ENCODE data around the gene CTBP2. TPM values are rescaled to one million over a fixed set of nuclear protein-coding genes. Genes with fewer than 3 reads are reported as not detected.

The CTBP2 gene
- total RNA-seq, 1 experiment from 2014 or later: 212 TPM

DNA sequence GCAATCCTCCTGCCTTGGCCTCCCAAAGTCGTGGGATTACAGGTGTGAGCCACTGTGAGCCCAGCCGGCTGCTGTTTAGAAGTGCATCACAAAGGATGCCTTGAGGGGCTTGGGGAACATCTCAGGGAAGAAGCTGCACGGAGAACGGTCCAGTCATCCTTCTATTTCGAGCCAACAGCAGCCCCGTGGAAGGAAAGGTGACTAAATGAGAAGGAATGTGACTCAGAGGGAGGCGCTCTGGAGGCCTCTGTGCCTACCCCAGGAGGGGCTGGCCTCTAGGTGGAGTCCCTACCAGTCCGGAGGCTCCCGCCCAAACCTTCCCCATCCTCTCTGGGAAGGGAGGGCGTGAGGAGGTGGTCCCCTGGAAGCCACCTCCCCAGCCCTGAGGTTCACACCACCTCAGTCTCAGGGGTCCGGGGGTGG lies 76.2 kb downstream of the CTBP2 start:
- Histone ChIP-seq H3K4me2 (ENCODE audit: insufficient read depth, insufficient read length, low read length) (no peak overlapping the region), H4K20me1 (ENCODE audit: control insufficient read depth, insufficient read depth, insufficient read length) (peaks cover 4% of the 10 kb centered on the region), H2AK5ac (ENCODE audit: insufficient read length, low read length) (no peak overlapping the region), H3K4me1 (ENCODE audit: insufficient read depth, low read length) (peaks cover 1% of the 10 kb centered on the region; the same call in 1 of the 2 replicates), H2BK20ac (ENCODE audit: low read depth, low read length, poor library complexity, severe bottlenecking) (no peak overlapping the region), H3K27ac (ENCODE audit: insufficient read length, low read depth, low read length) (no peak overlapping the region), H3K27me3 (ENCODE audit: insufficient read depth, low read length) (no peaks in the 10 kb centered on the region), H3K4ac (ENCODE audit: low read depth, low read length) (no peak overlapping the region), H4K8ac (replicated peaks; ENCODE audit: insufficient read length, low read depth, low read length) (no peak overlapping the region), H3K14ac (ENCODE audit: insufficient read depth, low read length) (no peak overlapping the region), H3K56ac (ENCODE audit: insufficient read length, low read depth, low read length) (no peak overlapping the region), H3K9me3 (ENCODE audit: control insufficient read depth, low read depth, low read length) (no peaks in the 10 kb centered on the region), H4K5ac (ENCODE audit: insufficient read length, low read depth, low read length) (no peak overlapping the region), H4K91ac (ENCODE audit: insufficient read length, low read depth, low read length) (no peak overlapping the region), H3K79me1 (ENCODE audit: insufficient read depth, low read depth, low read length, poor library complexity, severe bottlenecking) (peaks cover 9% of the 10 kb centered on the region), H2BK5ac (ENCODE audit: insufficient read length, low read length) (no peak overlapping the region), H2BK15ac (ENCODE audit: low read depth, low read length) (no peak overlapping the region), H3K23me2 (ENCODE audit: insufficient read length, low read depth, low read length, poor library complexity, severe bottlenecking) (no peaks in the 10 kb centered on the region), H2BK12ac (ENCODE audit: insufficient read length, low read depth, low read length) (no peak overlapping the region), H3K9ac (ENCODE audit: extremely low read depth, insufficient read length, low read length) (no peak overlapping the region), H3K18ac (ENCODE audit: insufficient read length, low read depth, low read length) (no peak overlapping the region), H3K23ac (ENCODE audit: insufficient read length, low read depth, low read length) (no peak overlapping the region), H3T11ph (ENCODE audit: low read length) (no peak overlapping the region), H2AFZ (ENCODE audit: low read length) (no peak overlapping the region), H2BK120ac (ENCODE audit: low read depth, low read length, poor library complexity, severe bottlenecking) (no peak overlapping the region), H3K79me2 (ENCODE audit: insufficient read depth, low read length) (peaks cover 68% of the 10 kb centered on the region; the same call in 1 of the 2 replicates)
- no peaks in the 10 kb centered on the region for H3K27me3 Mint-ChIP-seq (ENCODE audit: low read depth)
- WGBS (ENCODE audit: extremely low coverage, insufficient read length, low lambda C conversion rate): no CpG with 5 or more reads among the region's 11 CpGs
- H3K4me1 Mint-ChIP-seq: peaks cover 62 to 72% of the 10 kb centered on the region in 2 experiments
- H3K27ac Mint-ChIP-seq: peak overlapping the region in 2 of 3 experiments; percentile 31 to 89; a peak in 3 of 7 replicates
- no peak overlapping the region for H3K4me3 Mint-ChIP-seq
- TF ChIP-seq, protein P1, sequence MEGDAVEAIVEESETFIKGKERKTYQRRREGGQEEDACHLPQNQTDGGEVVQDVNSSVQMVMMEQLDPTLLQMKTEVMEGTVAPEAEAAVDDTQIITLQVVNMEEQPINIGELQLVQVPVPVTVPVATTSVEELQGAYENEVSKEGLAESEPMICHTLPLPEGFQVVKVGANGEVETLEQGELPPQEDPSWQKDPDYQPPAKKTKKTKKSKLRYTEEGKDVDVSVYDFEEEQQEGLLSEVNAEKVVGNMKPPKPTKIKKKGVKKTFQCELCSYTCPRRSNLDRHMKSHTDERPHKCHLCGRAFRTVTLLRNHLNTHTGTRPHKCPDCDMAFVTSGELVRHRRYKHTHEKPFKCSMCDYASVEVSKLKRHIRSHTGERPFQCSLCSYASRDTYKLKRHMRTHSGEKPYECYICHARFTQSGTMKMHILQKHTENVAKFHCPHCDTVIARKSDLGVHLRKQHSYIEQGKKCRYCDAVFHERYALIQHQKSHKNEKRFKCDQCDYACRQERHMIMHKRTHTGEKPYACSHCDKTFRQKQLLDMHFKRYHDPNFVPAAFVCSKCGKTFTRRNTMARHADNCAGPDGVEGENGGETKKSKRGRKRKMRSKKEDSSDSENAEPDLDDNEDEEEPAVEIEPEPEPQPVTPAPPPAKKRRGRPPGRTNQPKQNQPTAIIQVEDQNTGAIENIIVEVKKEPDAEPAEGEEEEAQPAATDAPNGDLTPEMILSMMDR (conservative IDR thresholded peaks at IDR 0.05): peak; percentile 23; the same call in 1 of the 3 replicates
- H3K36me3 Mint-ChIP-seq (ENCODE audit: insufficient read depth in 1 of 3, low read depth in 3 of 3): peaks cover 43 to 85% (median 73%) of the 10 kb centered on the region in 3 experiments
- peak; percentile 81 for DNase-seq
- H3K9me3 Mint-ChIP-seq: no peaks in the 10 kb centered on the region
